IMR-90 (cell line): ENCODE measurements around the gene PMEPA1. TPM values are rescaled to one million over a fixed set of nuclear protein-coding genes. Genes with fewer than 3 reads are reported as not detected.

ENCODE experiments used
- ATAC-seq: fragments of 200-7000 bp; cut with Tn5 transposase; 2 replicates; pipeline ENCODE4 v1.9.1; 2020; ENCODE audit warnings: low read depth, mild to moderate bottlenecking, moderate library complexity
- BruUV-seq: library from RNA; stranded (reverse); fragments of 400-500 nt; replicated peaks from 2 replicates; lab custom pipeline; 2021; lab: Mats Ljungman, UMichigan
- CTCF ChIA-PET: fragments of 300-600 bp; formaldehyde crosslinking; extraction: SDS; loops from one replicate; lab custom pipeline; 2021; ENCODE audit warnings: antibody characterized with exemption; lab: Yijun Ruan, JAX
- POLR2A ChIA-PET: fragments of 300-600 bp; sonication (Branson Sonifier 250); formaldehyde crosslinking; loops from one replicate; lab custom pipeline; 2022; ENCODE audit warnings: antibody characterized with exemption; ENCODE audit not compliant: unreplicated experiment; lab: Charles Lee
- DNase-seq: peaks from one replicate; pipeline ENCODE4 v3.0.0; 2013
- H2AFZ ChIP-seq: replicated peaks from 2 replicates; pipeline ENCODE3; 2013; ENCODE audit warnings: low read length, mild to moderate bottlenecking; ENCODE audit not compliant: poor library complexity
- H2AK5ac ChIP-seq: 2 replicates; pipeline ENCODE4 v1.6.1; 2013; ENCODE audit warnings: low read depth, low read length, inconsistent platforms
- H2AK9ac ChIP-seq: replicated peaks from 2 replicates; pipeline ENCODE3; 2013; ENCODE audit warnings: mild to moderate bottlenecking, low read depth, low read length, moderate library complexity; ENCODE audit not compliant: poor library complexity
- H2BK120ac ChIP-seq: 2 replicates; pipeline ENCODE4 v1.6.1; 2013; ENCODE audit warnings: low read depth, low read length, inconsistent platforms
- H2BK15ac ChIP-seq: 3 replicates; pipeline ENCODE4 v1.6.1; 2013; ENCODE audit warnings: low read depth, low read length, inconsistent platforms
- H2BK20ac ChIP-seq: 2 replicates; pipeline ENCODE4 v1.6.1; 2013; ENCODE audit warnings: low read depth, mild to moderate bottlenecking, inconsistent platforms, low read length, moderate library complexity
- H2BK5ac ChIP-seq: 2 replicates; pipeline ENCODE4 v1.6.1; 2013; ENCODE audit warnings: mild to moderate bottlenecking, low read depth, low read length, inconsistent platforms; ENCODE audit not compliant: poor library complexity, severe bottlenecking
- H3K14ac ChIP-seq: replicated peaks from 2 replicates; pipeline ENCODE4 v1.6.1; 2013; ENCODE audit warnings: low read depth, low read length, inconsistent platforms
- H3K18ac ChIP-seq: 2 replicates; pipeline ENCODE4 v1.6.1; 2013; ENCODE audit warnings: low read depth, low read length, control low read depth
- H3K23ac ChIP-seq: 2 replicates; pipeline ENCODE4 v1.6.1; 2013; ENCODE audit warnings: low read depth, low read length, inconsistent platforms
- H3K27ac ChIP-seq: 2 replicates; pipeline ENCODE4 v1.5.1; 2013; ENCODE audit warnings: mild to moderate bottlenecking, control low read depth, low read length; ENCODE audit not compliant: insufficient read depth
- H3K27me3 ChIP-seq: 2 replicates; pipeline ENCODE4 v1.6.1; 2013; ENCODE audit warnings: low read length; ENCODE audit not compliant: control insufficient read depth, insufficient read depth
- H3K36me3 ChIP-seq: 2 replicates; pipeline ENCODE4 v1.6.1; 2013; ENCODE audit warnings: low read length, mixed read lengths; ENCODE audit not compliant: control insufficient read depth, insufficient read depth
- H3K4ac ChIP-seq: 2 replicates; pipeline ENCODE4 v1.6.1; 2013; ENCODE audit warnings: low read depth, low read length, inconsistent platforms
- H3K4me1 ChIP-seq: 2 replicates; pipeline ENCODE4 v1.6.1; 2013; ENCODE audit warnings: low read length, mixed read lengths; ENCODE audit not compliant: control insufficient read depth, insufficient read depth
- H3K4me2 ChIP-seq: 2 replicates; pipeline ENCODE4 v1.6.1; 2013; ENCODE audit warnings: low read depth, mild to moderate bottlenecking, control low read depth, low read length, moderate library complexity
- H3K4me3 ChIP-seq: 2 replicates; pipeline ENCODE4 v1.5.1; 2013; ENCODE audit warnings: low read depth, mild to moderate bottlenecking, control low read depth, low read length, moderate library complexity; ENCODE audit not compliant: insufficient read depth
- H3K56ac ChIP-seq: 2 replicates; pipeline ENCODE4 v1.6.1; 2013; ENCODE audit warnings: low read length, inconsistent platforms; ENCODE audit not compliant: insufficient read depth; ENCODE audit errors: extremely low read depth
- H3K79me1 ChIP-seq, 2 experiments: 2 replicates each; pipeline ENCODE4 v1.6.1; 2013; ENCODE audit warnings: low read length in 2 of 2, inconsistent platforms in 1 of 2, low read depth in 1 of 2
- H3K9ac ChIP-seq: 2 replicates; pipeline ENCODE4 v1.6.1; 2013; ENCODE audit warnings: low read depth, low read length, control low read depth
- H3K9me1 ChIP-seq: 2 replicates; pipeline ENCODE4 v1.6.1; 2013; ENCODE audit warnings: low read length, inconsistent platforms; ENCODE audit not compliant: insufficient read depth
- H3K9me3 ChIP-seq: 2 replicates; pipeline ENCODE4 v1.6.1; 2013; ENCODE audit warnings: low read length; ENCODE audit not compliant: control insufficient read depth, insufficient read depth
- H4K20me1 ChIP-seq: 2 replicates; pipeline ENCODE4 v1.6.1; 2013; ENCODE audit warnings: low read length, inconsistent platforms; ENCODE audit not compliant: insufficient read depth
- H4K5ac ChIP-seq: 2 replicates; pipeline ENCODE4 v1.6.1; 2013; ENCODE audit warnings: mild to moderate bottlenecking, low read depth, low read length, control low read depth
- H4K8ac ChIP-seq, 2 experiments: 2 replicates each; pipeline ENCODE4 v1.6.1; 2013; ENCODE audit warnings: low read depth in 2 of 2, low read length in 2 of 2, control low read depth in 1 of 2, inconsistent platforms in 1 of 2
- H4K91ac ChIP-seq: 2 replicates; pipeline ENCODE4 v1.6.1; 2013; ENCODE audit warnings: low read depth, low read length, inconsistent platforms; ENCODE audit not compliant: insufficient read depth
- RAD21 ChIP-seq: IDR thresholded peaks from 2 replicates; pipeline ENCODE4 v1.6.1; 2012; ENCODE audit warnings: low read length, improper control_type of control experiment
- WGBS, 2 experiments: methylation state at CpG; one replicate each; pipeline versions ENCODE4 v1.1.5 to v1.1.7; 2013; ENCODE audit warnings: missing lambda C conversion rate in 2 of 2; ENCODE audit not compliant: insufficient read length in 1 of 2; ENCODE audit errors: extremely low coverage in 2 of 2; 5-methylcytosine and 5-hydroxymethylcytosine counted together
- dilution Hi-C: fragments of 300-500 bp; cut with HindIII; formaldehyde crosslinking; loops from one replicate; pipeline ENCODE4 v1.14.3; 2018; ENCODE audit warnings: low sequenced_read_pairs; ENCODE audit not compliant: unreplicated experiment
- in situ Hi-C: fragments of 300-500 bp; cut with MboI; formaldehyde crosslinking; loops from 3 replicates; pipeline ENCODE4 v1.14.3; 2019; ENCODE audit warnings: low sequenced_read_pairs, inconsistent platforms, mixed read lengths
- intact Hi-C: fragments of 100-400 bp; cut with micrococcal nuclease; formaldehyde crosslinking; loops from 2 replicates; pipeline ENCODE4 v1.10.0; 2022
- polyA plus RNA-seq, 3 experiments: library from polyadenylated mRNA; depleted of rRNA; stranded (reverse); fragments of >200 nt; gene quantifications; 2 replicates each; pipeline ENCODE4 v1.2.3, GENCODE V29; 2012; ENCODE audit warnings: low replicate concordance in 1 of 3
- total RNA-seq: library from RNA; depleted of rRNA; stranded (reverse); fragments of >200 nt; gene quantifications from 2 replicates; pipeline ENCODE4 v1.2.3, GENCODE V29; 2012

Gene PMEPA1
- total and polyA plus RNA-seq, 2 of the 4 experiments (the other 2 are of a cell fraction), result 2.0 to 6.9 TPM

DNA sequence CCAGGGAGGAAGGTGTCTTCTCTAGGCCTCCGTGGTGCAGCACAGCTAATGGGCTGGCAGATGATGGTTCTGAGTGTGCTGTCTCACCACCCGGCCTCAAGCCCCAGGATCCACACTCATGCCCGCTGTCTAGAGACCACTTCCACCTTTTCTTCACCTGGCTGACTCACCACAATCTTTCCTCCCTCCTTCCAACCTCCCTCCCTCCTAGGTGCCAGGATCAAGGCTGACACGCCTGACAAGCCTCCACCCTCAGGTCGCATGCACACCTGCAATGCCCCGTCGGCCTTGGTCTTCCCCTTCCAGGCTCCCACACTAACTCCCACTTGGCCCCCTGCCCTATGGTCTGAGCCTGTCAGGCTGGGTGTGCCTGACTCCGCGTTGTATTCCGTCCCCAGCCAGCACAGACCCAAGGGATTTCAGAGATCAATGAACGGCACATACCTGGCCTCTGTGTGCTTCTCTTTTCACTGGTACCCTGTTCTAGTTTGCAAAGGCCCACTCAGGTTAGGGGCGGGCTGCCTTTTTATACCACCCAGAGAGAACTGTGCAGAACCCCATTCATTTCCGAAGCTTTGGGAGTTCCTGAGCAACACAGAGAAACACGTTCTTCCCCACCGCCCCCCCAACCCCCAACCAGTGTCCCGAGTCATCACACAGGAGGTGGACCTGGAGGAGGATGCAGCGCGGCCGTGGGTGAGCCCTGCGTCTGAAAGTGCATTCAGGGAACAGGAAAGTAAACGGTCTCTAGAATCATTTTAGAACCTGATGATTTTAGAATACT is 39.3 kb downstream of the PMEPA1 start:
- no peaks in the 10 kb centered on the region; the same call in 1 of the 2 replicates for H3K9me1 ChIP-seq
- POLR2A ChIA-PET, result no interaction called here
- TF ChIP-seq RAD21, result no peak
- no peak overlapping the region for H3K9ac ChIP-seq
- no peak overlapping the region for H3K14ac ChIP-seq
- no peak overlapping the region for H3K27ac ChIP-seq
- H2AK9ac ChIP-seq, result no peak overlapping the region
- no TSS peak for BruUV-seq
- H4K5ac ChIP-seq, result no peak overlapping the region
- in situ Hi-C loops (no loop called here), dilution Hi-C loops (no loop called here), intact Hi-C loops (no loop called here)
- H3K23ac ChIP-seq, result no peak overlapping the region
- H2BK5ac ChIP-seq, result no peak overlapping the region
- DNase-seq (no peak), ATAC-seq (no peak)
- no peaks in the 10 kb centered on the region for H3K36me3 ChIP-seq
- CTCF ChIA-PET, result interaction anchor here (0.6 kb wide), 1 partner anchor 1309 kb away, joined by 3 read pairs; no protein-coding TSS in a partner anchor
- no peaks in the 10 kb centered on the region for H3K27me3 ChIP-seq
- H2BK20ac ChIP-seq, result no peak overlapping the region
- H3K9me3 ChIP-seq, result no peaks in the 10 kb centered on the region
- H3K79me1 ChIP-seq, result peaks cover 19 to 31% of the 10 kb centered on the region in 2 experiments
- no peak overlapping the region for H4K91ac ChIP-seq
- H3K4me3 ChIP-seq, result no peak overlapping the region
- no peak overlapping the region for H3K18ac ChIP-seq
- no peak overlapping the region for H2AK5ac ChIP-seq
- no peak overlapping the region for H4K8ac ChIP-seq
- no peak overlapping the region for H2BK120ac ChIP-seq
- H2AFZ ChIP-seq, result no peak overlapping the region
- no peak overlapping the region for H3K4ac ChIP-seq
- H3K56ac ChIP-seq, result no peak overlapping the region
- H4K20me1 ChIP-seq, result peaks cover 52% of the 10 kb centered on the region
- no peak overlapping the region for H3K4me2 ChIP-seq
- no peak overlapping the region for H2BK15ac ChIP-seq
- WGBS, 2 experiments, result 100% methylated on average over 1 of the region's 21 CpGs; no CpG with 5 or more reads in 1 of the 2 experiments
- H3K4me1 ChIP-seq, result peaks cover 1% of the 10 kb centered on the region; the same call in 1 of the 2 replicates
